Measurements from ENCODE around the gene ELMOD1. TPM values are rescaled to one million over a fixed set of nuclear protein-coding genes. Genes with fewer than 3 reads are reported as not detected.

The ELMOD1 gene
- total and polyA plus RNA-seq, 2 donors (not counting 3 experiments of a cell fraction or from before 2014, with no cell fraction given): 1.6 to 2.4 TPM

GRCh38 chr11:107545101-107545514, 45.8 kb upstream of the ELMOD1 start:
- no TSS peak for BruUV-seq (replicated peaks)
- no peaks in the 10 kb centered on the region for H3K9me3 ChIP-seq (replicated peaks; ENCODE audit: control insufficient read depth, insufficient read depth, low read length)
- peak overlapping the region; percentile 81 for H3K27ac ChIP-seq (ENCODE audit: insufficient read depth, low read depth, low read length)
- H3K4me2 ChIP-seq (ENCODE audit: insufficient read depth, low read length): peak overlapping the region; percentile 66
- intact Hi-C loops (cut with micrococcal nuclease) (loop anchor here (5.0 to 10.0 kb wide), 2 partner anchors 252 to 1460 kb away; no protein-coding TSS in a partner anchor), dilution Hi-C loops (cut with MboI; ENCODE audit: extremely low pct_ligation_motif_present, low sequenced_read_pairs) (no loop called here)
- H3K36me3 ChIP-seq (ENCODE audit: control insufficient read depth in 2 of 2, extremely low read depth in 1 of 2, insufficient read depth in 2 of 2, low read length in 2 of 2): peaks cover under 1 to 6% of the 10 kb centered on the region in 2 experiments
- peak overlapping the region; percentile 61 for H3K9ac ChIP-seq (replicated peaks; ENCODE audit: extremely low read depth, insufficient read depth, low read length)
- H3K4me1 ChIP-seq (ENCODE audit: control insufficient read depth, extremely low read depth, insufficient read depth, low read length): peaks cover 25% of the 10 kb centered on the region
- POLR2A ChIA-PET: no interaction called here
- H3K27me3 ChIP-seq (ENCODE audit: control insufficient read depth in 2 of 2, insufficient read depth in 2 of 2, low read length in 2 of 2): no peaks in the 10 kb centered on the region
- H3K79me2 ChIP-seq (ENCODE audit: control insufficient read depth, insufficient read depth, low read length): no peaks in the 10 kb centered on the region
- H2AFZ ChIP-seq (ENCODE audit: low read depth, low read length): peak overlapping the region; percentile 35
- H4K20me1 ChIP-seq (replicated peaks; ENCODE audit: control insufficient read depth, extremely low read depth, insufficient read depth, low read length): no peaks in the 10 kb centered on the region
- peak overlapping the region in 1 of 3 experiments; percentile 17 for H3K4me3 ChIP-seq (replicated peaks in 1 of 3; ENCODE audit: insufficient read depth in 1 of 3, low read depth in 1 of 3, low read length in 3 of 3)
- CTCF ChIA-PET: interaction anchor here (0.6 to 9.4 kb wide), 7 partner anchors 15 to 372 kb away, joined by 3 to 114 read pairs (median 4); no protein-coding TSS in a partner anchor
- DNase-seq (ENCODE audit: low read depth, low spot score) (peak; percentile 90), FAIRE-seq (no peak)
- TF ChIP-seq JUN (IDR thresholded peaks at IDR 0.05; ENCODE audit: borderline replicate concordance, insufficient read depth, insufficient read length, low read depth): peak; percentile 80
- TF ChIP-seq EZH2 (IDR thresholded peaks at IDR 0.05; ENCODE audit: borderline replicate concordance, low read depth, low read length, severe bottlenecking): no peak
- peak; percentile 82 for TF ChIP-seq FOS (IDR thresholded peaks at IDR 0.05; ENCODE audit: borderline replicate concordance, insufficient read depth, low read length)
- no peak for TF ChIP-seq GATA2 (IDR thresholded peaks at IDR 0.05; ENCODE audit: insufficient read depth, insufficient read length, low read depth, low read length)
- no peak for TF ChIP-seq MAX (IDR thresholded peaks at IDR 0.05; ENCODE audit: insufficient read depth, insufficient read length)
- H3K9me1 ChIP-seq (replicated peaks; ENCODE audit: control insufficient read depth, extremely low read depth, insufficient read depth, low read length): no peaks in the 10 kb centered on the region

GRCh38 chr11:107547961-107548360, 43.0 kb upstream of the ELMOD1 start:
- FAIRE-seq (no peak), DNase-seq (ENCODE audit: low read depth, low spot score) (no peak)
- Histone ChIP-seq H3K79me2 (ENCODE audit: control insufficient read depth, insufficient read depth, low read length) (no peaks in the 10 kb centered on the region), H3K4me3 (replicated peaks in 1 of 3; ENCODE audit: insufficient read depth in 1 of 3, low read depth in 1 of 3, low read length in 3 of 3) (no peak overlapping the region), H4K20me1 (replicated peaks; ENCODE audit: control insufficient read depth, extremely low read depth, insufficient read depth, low read length) (no peaks in the 10 kb centered on the region), H3K4me2 (ENCODE audit: insufficient read depth, low read length) (no peak overlapping the region), H2AFZ (ENCODE audit: low read depth, low read length) (no peak overlapping the region), H3K9ac (replicated peaks; ENCODE audit: extremely low read depth, insufficient read depth, low read length) (no peak overlapping the region), H3K4me1 (ENCODE audit: control insufficient read depth, extremely low read depth, insufficient read depth, low read length) (peaks cover 25% of the 10 kb centered on the region), H3K9me1 (replicated peaks; ENCODE audit: control insufficient read depth, extremely low read depth, insufficient read depth, low read length) (no peaks in the 10 kb centered on the region), H3K9me3 (replicated peaks; ENCODE audit: control insufficient read depth, insufficient read depth, low read length) (no peaks in the 10 kb centered on the region), H3K27ac (ENCODE audit: insufficient read depth, low read depth, low read length) (no peak overlapping the region), H3K27me3 (ENCODE audit: control insufficient read depth in 2 of 2, insufficient read depth in 2 of 2, low read length in 2 of 2) (no peaks in the 10 kb centered on the region), H3K36me3 (ENCODE audit: control insufficient read depth in 2 of 2, extremely low read depth in 1 of 2, insufficient read depth in 2 of 2, low read length in 2 of 2) (peaks cover 4 to 7% of the 10 kb centered on the region in 2 experiments)
- dilution Hi-C loops (cut with MboI; ENCODE audit: extremely low pct_ligation_motif_present, low sequenced_read_pairs) (no loop called here), intact Hi-C loops (cut with micrococcal nuclease) (loop anchor here (5.0 to 10.0 kb wide), 2 partner anchors 249 to 1463 kb away; no protein-coding TSS in a partner anchor)
- ChIA-PET CTCF (interaction anchor here (1.0 to 9.4 kb wide), 5 partner anchors 10 to 222 kb away, joined by 3 to 114 read pairs (median 87); no protein-coding TSS in a partner anchor), POLR2A (no interaction called here)
- no TSS peak for BruUV-seq (replicated peaks)
- TF ChIP-seq POLR2A (IDR thresholded peaks at IDR 0.05; ENCODE audit: low read depth, low read length) (no peak), POLR2AphosphoS5 (IDR thresholded peaks at IDR 0.05; ENCODE audit: insufficient read depth, low read depth, low read length) (no peak), MYC (IDR thresholded peaks at IDR 0.05; ENCODE audit: low read depth, low read length) (no peak), FOS (IDR thresholded peaks at IDR 0.05; ENCODE audit: borderline replicate concordance, insufficient read depth, low read length) (no peak), JUN (IDR thresholded peaks at IDR 0.05; ENCODE audit: borderline replicate concordance, insufficient read depth, insufficient read length, low read depth) (no peak), GATA2 (IDR thresholded peaks at IDR 0.05; ENCODE audit: insufficient read depth, insufficient read length, low read depth, low read length) (no peak)

All from endothelial cell of umbilical vein (primary cell).